Spleen (tissue), 11 donors: ENCODE results near the gene GARIN5B. TPM values are rescaled to one million over a fixed set of nuclear protein-coding genes. Genes with fewer than 3 reads are reported as not detected.

Source experiments
- DNase-seq: peaks from one replicate; pipeline ENCODE4 v3.0.0-alpha.2; 2020
- H3K27ac ChIP-seq, 8 donors: fragments of 200-600 bp; sonication (generic) in 7 of 8; 1 replicate in 4 of 8; 2 replicates in 4 of 8; pipeline versions ENCODE4 v1.5.0 to v1.8.0; 2016 to 2021; ENCODE audit warnings: inconsistent platforms in 4 of 8, mild to moderate bottlenecking in 4 of 8, moderate library complexity in 1 of 8
- H3K27me3 ChIP-seq, 7 donors: fragments of 200-600 bp; sonication (generic) in 6 of 7; replicated peaks in 1 of 7; 1 replicate in 4 of 7; 2 replicates in 3 of 7; pipeline versions ENCODE4 v1.5.0 to v1.8.0; 2016 to 2021; ENCODE audit warnings: inconsistent platforms in 3 of 7, mild to moderate bottlenecking in 1 of 7
- H3K36me3 ChIP-seq, 6 donors: fragments of 200-600 bp; sonication (generic) in 5 of 6; 1 replicate in 4 of 6; 2 replicates in 2 of 6; pipeline versions ENCODE4 v1.5.0 to v1.8.0; 2016 to 2021; ENCODE audit warnings: inconsistent platforms in 2 of 6
- H3K4me1 ChIP-seq, 6 donors: fragments of 200-600 bp; sonication (generic) in 5 of 6; 1 replicate in 3 of 6; 2 replicates in 3 of 6; pipeline versions ENCODE4 v1.5.0 to v1.8.0; 2016 to 2021; ENCODE audit warnings: inconsistent platforms in 3 of 6
- H3K4me3 ChIP-seq, 8 donors: fragments of 200-600 bp; sonication (generic) in 7 of 8; 1 replicate in 4 of 8; 2 replicates in 4 of 8; pipeline versions ENCODE4 v1.5.0 to v1.8.0; 2016 to 2021; ENCODE audit warnings: inconsistent platforms in 4 of 8, mild to moderate bottlenecking in 4 of 8, moderate library complexity in 2 of 8
- H3K9me3 ChIP-seq, 8 donors: fragments of 200-600 bp; sonication (generic) in 7 of 8; 1 replicate in 4 of 8; 2 replicates in 4 of 8; pipeline versions ENCODE4 v1.5.0 to v1.8.0; 2016 to 2021; ENCODE audit warnings: inconsistent platforms in 4 of 8
- CTCF ChIP-seq, 11 experiments: fragments of 200-600 bp in 7 of 11; fragments of 450-650 bp in 4 of 11; sonication (generic) in 4 of 11; IDR thresholded peaks in 8 of 11; conservative IDR thresholded peaks in 3 of 11; 1 replicate in 7 of 11; 2 replicates in 4 of 11; pipeline versions ENCODE4 v1.4.0 to v1.8.0; 2016 to 2021; ENCODE audit warnings: antibody characterized with exemption in 11 of 11, inconsistent platforms in 4 of 11, mild to moderate bottlenecking in 1 of 11
- POLR2A ChIP-seq, 3 donors: fragments of 450-650 bp; IDR thresholded peaks; one replicate each; pipeline ENCODE4 v1.5.1; 2017; ENCODE audit warnings: antibody characterized with exemption in 3 of 3, mild to moderate bottlenecking in 1 of 3
- POLR2AphosphoS5 ChIP-seq, 3 donors: sonication (generic); formaldehyde crosslinking; IDR thresholded peaks; one replicate each; pipeline ENCODE4 v1.5.1; 2017; ENCODE audit warnings: antibody characterized with exemption in 3 of 3
- WGBS, 5 donors: extraction: QIAGEN DNeasy Blood & Tissue Kit in 3 of 5; methylation state at CpG; one replicate each; pipeline versions ENCODE4 v1.1.5 to v1.1.7; 2013 to 2018; 5-methylcytosine and 5-hydroxymethylcytosine counted together
- intact Hi-C: fragments of 100-400 bp; cut with DNase I; formaldehyde crosslinking; loops from one replicate; pipeline ENCODE4 v1.15.0; 2023; ENCODE audit warnings: low total_unique reads
- polyA plus RNA-seq, 3 donors: library from polyadenylated mRNA; stranded (reverse); fragments of 200-250 nt; gene quantifications; one replicate each; pipeline ENCODE4 v1.2.1, GENCODE V29; 2013
- total RNA-seq, 7 donors: library from RNA; depleted of rRNA in 3 of 7; stranded (reverse); fragments of >200 nt in 3 of 7; fragmentation: NEBNext Ultra II Directional in 4 of 7; extraction: Animal tissue kit (Norgen Biotek cat#: 25700) in 4 of 7; gene quantifications; one replicate each; pipeline versions ENCODE4 v1.1.0 to v1.2.1, GENCODE V29; 2016 to 2021
- donor health status: healthy with polysubstance abuse.
- donor health status: DM: no; HTN: no; CAD: no; lungs with moderate emphysema.
- donor health status: DM: no; HTN: no; CAD: no.
- donor health status: Bipolar disorder and iron deficiency.
- donor health status: healthy.
- donor health status: DM: no; HTN: no; CAD: no.
- donor health status: DM: yes; HTN: yes; CAD: no.

Gene GARIN5B
- total and polyA plus RNA-seq, 10 donors: not detected

- peak within 1 kb of the TSS; percentile 88 to 96 (median 93) for H3K27ac ChIP-seq
- peak; percentile 91 for DNase-seq
- intact Hi-C loops: no loop called here
- peaks cover 37 to 58% (median 50%) of the 10 kb centered on the region in 6 donors for H3K4me1 ChIP-seq
- peak within 1 kb of the TSS; percentile 33 to 95 (median 85) for H3K4me3 ChIP-seq
- no peaks in the 10 kb centered on the region for H3K9me3 ChIP-seq
- TF ChIP-seq CTCF (IDR thresholded peaks at IDR 0.05 in 8 of 11, conservative IDR thresholded peaks at IDR 0.05 in 3 of 11) (no peak), POLR2AphosphoS5 (IDR thresholded peaks at IDR 0.05) (no peak), POLR2A (IDR thresholded peaks at IDR 0.05) (no peak)
- WGBS, 5 donors: 1 to 17% (median 12%) methylated on average over 36 to 72 of the region's 72 CpGs
- H3K36me3 ChIP-seq: peaks cover 4 to 29% (median 25%) of the 10 kb centered on the region in 6 donors
- H3K27me3 ChIP-seq: no peaks in the 10 kb centered on the region
Measured at GRCh38 chr19:55384131-55384919, 21.3 kb upstream of the GARIN5B start, which contains the start of gene TMEM238. TSS of gene TMEM238 (minus strand) at chr19:55384292. CDS start at chr19:55384259, 33 bp downstream.

DNA sequence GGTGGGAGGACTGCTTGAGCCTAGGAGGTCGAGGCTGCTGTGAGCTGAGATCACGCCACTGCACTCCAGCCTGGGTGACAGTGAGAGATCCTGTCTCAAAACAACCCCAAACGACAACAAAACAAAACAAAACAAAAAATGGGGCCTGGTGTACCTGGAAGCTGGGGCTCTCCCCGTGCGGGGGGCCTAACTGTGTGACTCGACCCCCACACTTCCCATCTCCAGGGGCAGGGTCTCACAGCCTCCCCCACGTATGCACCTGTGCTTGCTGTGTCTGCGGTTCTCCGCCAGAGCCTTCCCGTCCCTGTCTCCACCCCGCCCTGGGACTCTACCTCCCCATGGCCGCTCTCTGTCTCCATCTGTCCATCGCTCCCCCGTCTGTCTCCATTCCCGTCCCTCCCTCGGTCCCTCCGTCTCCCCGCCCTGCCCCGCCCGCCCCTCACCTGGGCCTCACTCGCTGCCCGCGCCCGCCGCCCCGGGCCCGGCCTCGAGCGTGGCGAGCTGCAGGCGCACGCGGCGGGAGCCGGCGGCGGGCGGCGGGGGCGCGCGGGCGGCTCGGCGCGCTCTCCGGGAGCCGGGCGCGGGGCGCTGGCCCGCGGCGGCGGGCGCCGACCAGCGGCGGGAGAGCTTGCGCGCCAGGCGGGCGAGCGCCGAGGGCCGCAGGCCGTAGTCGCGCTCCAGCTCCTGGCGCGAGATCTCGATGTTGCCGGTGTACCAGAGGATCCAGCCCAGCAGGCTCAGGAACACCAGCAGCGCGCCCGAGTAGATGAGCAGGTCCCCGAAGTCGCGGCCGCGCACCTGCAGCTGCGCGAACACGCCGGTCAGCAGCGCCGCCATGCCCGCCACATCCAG lies 20.4 kb upstream of the GARIN5B start:
- H3K4me3 ChIP-seq: peak overlapping the region; percentile 33 to 95 (median 80)
- intact Hi-C loops: no loop called here
- peaks cover under 1 to 20% (median 17%) of the 10 kb centered on the region in 6 donors for H3K36me3 ChIP-seq
- DNase-seq: peak; percentile 89
- no peaks in the 10 kb centered on the region for H3K9me3 ChIP-seq
- 2 to 7% (median 4%) methylated on average over 41 to 88 of the region's 88 CpGs for WGBS, 5 donors
- no peaks in the 10 kb centered on the region for H3K27me3 ChIP-seq
- H3K4me1 ChIP-seq: peaks cover 33 to 49% (median 42%) of the 10 kb centered on the region in 6 donors
- TF ChIP-seq CTCF (IDR thresholded peaks at IDR 0.05 in 8 of 11, conservative IDR thresholded peaks at IDR 0.05 in 3 of 11): peak in 4 of 11 experiments; percentile 21 to 48 (median 35)
- TF ChIP-seq POLR2AphosphoS5 (IDR thresholded peaks at IDR 0.05): peak; percentile 35 to 69 (median 64)
- no peak for TF ChIP-seq POLR2A (IDR thresholded peaks at IDR 0.05)
- H3K27ac ChIP-seq: peak overlapping the region; percentile 88 to 96 (median 93)

DNA sequence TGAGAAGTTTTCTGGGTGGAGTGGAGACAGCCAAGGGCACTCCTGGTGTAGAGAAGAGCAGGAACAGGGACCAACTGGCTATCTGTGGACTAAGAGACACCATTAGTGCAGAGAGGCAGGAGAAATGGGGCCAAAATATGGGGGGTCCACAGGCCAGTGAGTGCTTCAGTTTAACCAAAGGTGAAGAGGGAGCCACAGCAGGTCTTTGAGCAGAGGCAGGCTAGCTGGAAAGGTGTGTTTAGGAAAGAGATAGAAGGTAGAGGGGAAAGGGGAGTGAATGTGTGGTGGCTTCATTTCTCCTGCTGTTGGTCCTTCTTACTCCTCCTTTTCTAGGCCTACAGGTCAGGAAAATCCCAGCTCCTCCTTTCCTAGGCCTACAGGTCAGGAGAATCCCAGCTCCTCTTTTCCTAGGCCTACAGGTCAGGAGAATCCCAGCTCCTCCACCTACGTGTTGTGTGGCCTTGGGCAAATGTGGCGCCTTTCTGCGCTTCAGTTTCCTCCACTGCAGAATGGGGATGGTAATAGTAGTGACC lies 19.5 kb upstream of the GARIN5B start:
- H3K36me3 ChIP-seq: peaks cover 0 to 11% (median 8%) of the 10 kb centered on the region in 6 donors
- TF ChIP-seq CTCF (IDR thresholded peaks at IDR 0.05 in 8 of 11, conservative IDR thresholded peaks at IDR 0.05 in 3 of 11): no peak
- TF ChIP-seq POLR2A (IDR thresholded peaks at IDR 0.05): no peak
- no peak for TF ChIP-seq POLR2AphosphoS5 (IDR thresholded peaks at IDR 0.05)
- intact Hi-C loops: no loop called here
- peaks cover 24 to 40% (median 33%) of the 10 kb centered on the region in 6 donors for H3K4me1 ChIP-seq
- 83 to 96% (median 92%) methylated on average over 3 of the region's 3 CpGs for WGBS, 5 donors
- H3K27me3 ChIP-seq: peaks cover 0 to 5% (median 3%) of the 10 kb centered on the region in 7 donors
- peak overlapping the region in 1 of 8 donors; percentile 92 for H3K27ac ChIP-seq
- no peaks in the 10 kb centered on the region for H3K9me3 ChIP-seq
- H3K4me3 ChIP-seq: no peak overlapping the region
- DNase-seq: no peak
